Measurements from ENCODE around the gene MED14.

MED14 gene

DNA sequence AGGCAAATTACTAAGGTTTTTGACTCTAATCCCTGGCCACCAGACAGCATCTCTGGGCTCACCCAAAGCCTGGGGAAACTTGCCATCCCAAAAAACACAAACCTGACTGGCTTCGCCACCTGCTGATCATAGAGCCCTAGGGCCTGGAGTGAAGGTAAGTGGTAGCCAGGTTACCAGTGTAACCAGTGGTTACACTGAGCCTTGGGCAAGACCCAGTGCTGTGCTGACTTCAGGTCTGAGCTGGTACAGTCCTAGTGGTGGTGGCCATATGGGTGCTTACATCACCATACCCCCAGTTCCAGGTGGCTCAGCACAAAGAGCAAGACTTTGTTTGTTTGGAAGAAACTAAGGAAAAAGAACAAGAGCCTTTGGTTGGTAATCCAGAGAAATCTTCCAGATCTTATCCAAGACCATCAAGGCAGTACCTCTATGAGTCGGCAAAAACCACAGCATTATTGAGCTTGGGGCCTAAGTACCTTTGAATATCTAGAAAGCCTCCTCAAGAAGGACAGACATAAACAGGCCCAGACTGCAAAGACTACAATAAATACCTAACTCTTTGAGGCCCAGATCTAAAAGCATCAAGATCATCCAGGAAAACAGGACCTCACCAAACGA, 13.7 kb downstream of the MED14 start:
- in situ Hi-C loops (cut with MboI; ENCODE audit: low pct_unique_long_range_greater_than_20kb, low sequenced_read_pairs, unreplicated experiment): no loop called here
- DNase-seq (ENCODE audit: low spot score): no peak
- TF ChIP-seq, protein P1, sequence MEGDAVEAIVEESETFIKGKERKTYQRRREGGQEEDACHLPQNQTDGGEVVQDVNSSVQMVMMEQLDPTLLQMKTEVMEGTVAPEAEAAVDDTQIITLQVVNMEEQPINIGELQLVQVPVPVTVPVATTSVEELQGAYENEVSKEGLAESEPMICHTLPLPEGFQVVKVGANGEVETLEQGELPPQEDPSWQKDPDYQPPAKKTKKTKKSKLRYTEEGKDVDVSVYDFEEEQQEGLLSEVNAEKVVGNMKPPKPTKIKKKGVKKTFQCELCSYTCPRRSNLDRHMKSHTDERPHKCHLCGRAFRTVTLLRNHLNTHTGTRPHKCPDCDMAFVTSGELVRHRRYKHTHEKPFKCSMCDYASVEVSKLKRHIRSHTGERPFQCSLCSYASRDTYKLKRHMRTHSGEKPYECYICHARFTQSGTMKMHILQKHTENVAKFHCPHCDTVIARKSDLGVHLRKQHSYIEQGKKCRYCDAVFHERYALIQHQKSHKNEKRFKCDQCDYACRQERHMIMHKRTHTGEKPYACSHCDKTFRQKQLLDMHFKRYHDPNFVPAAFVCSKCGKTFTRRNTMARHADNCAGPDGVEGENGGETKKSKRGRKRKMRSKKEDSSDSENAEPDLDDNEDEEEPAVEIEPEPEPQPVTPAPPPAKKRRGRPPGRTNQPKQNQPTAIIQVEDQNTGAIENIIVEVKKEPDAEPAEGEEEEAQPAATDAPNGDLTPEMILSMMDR (IDR thresholded peaks at IDR 0.05; ENCODE audit: extremely low read depth, insufficient read depth, missing control alignments): no peak

DNA sequence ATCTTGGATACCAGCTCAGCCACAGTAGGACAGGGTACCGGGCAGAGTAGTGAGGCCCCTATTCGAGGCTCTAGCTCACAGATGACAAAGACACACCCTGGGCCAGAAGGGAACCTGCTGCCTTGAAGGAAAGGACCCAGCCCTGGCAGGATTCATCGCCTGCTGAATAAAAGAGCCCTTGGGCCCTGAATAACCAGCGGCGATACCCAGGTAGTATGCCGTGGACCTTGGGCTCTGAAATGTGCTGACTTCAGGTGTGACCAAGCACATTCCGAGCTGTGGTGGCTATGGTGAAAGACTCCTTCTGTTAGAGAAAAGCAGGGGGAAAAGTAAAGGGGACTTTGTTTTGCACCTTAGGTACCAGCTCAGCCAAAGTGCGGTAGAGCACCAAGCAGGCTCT, 14.6 kb downstream of the MED14 start:
- in situ Hi-C loops (cut with MboI; ENCODE audit: low pct_unique_long_range_greater_than_20kb, low sequenced_read_pairs, unreplicated experiment): no loop called here
- DNase-seq (ENCODE audit: low spot score): no peak
- TF ChIP-seq, protein P1 (IDR thresholded peaks at IDR 0.05; ENCODE audit: extremely low read depth, insufficient read depth, missing control alignments): no peak

DNA sequence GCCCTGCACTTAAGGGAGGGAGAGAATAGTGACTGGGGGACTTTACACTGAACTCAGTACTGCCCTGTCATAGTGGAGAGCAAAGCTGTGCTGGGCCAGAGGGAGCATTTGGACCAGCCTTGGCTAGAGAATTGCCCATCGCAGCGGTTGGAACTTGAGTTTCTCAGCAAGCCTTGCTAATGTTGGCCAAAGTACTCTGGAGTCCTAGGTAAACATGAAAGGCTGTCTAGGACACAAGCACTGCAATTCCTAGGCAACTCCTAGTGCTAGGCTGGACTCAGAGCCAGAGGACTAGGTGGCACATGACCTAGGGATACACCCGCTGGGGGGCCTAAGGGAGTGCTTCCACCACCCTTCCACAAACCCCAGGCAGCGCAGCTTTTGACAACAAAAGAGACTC, 15.0 kb downstream of the MED14 start:
- in situ Hi-C loops (cut with MboI; ENCODE audit: low pct_unique_long_range_greater_than_20kb, low sequenced_read_pairs, unreplicated experiment): no loop called here
- TF ChIP-seq, protein P1 (IDR thresholded peaks at IDR 0.05; ENCODE audit: extremely low read depth, insufficient read depth, missing control alignments): no peak
- no peak for DNase-seq (ENCODE audit: low spot score)

DNA sequence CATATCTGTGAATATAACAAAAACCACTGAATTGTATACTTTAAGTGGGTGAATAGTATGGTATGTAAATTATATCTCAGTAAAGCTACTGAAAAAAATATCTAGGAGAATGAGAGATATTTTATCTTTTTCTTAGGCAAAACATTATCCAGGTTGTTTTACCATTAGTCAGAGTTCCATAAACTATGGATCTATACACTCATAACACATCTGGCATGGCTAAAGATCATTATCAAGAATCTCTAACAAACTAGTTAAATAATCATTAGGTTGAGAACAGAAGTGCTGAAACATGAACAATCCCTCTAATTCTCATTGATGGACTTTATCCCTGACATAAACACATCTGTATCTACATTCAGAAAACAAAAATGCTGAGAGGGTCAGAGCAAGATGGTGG, 15.6 kb downstream of the MED14 start:
- TF ChIP-seq, protein P1 (IDR thresholded peaks at IDR 0.05; ENCODE audit: extremely low read depth, insufficient read depth, missing control alignments): no peak
- in situ Hi-C loops (cut with MboI; ENCODE audit: low pct_unique_long_range_greater_than_20kb, low sequenced_read_pairs, unreplicated experiment): no loop called here
- DNase-seq (ENCODE audit: low spot score): no peak

DNA sequence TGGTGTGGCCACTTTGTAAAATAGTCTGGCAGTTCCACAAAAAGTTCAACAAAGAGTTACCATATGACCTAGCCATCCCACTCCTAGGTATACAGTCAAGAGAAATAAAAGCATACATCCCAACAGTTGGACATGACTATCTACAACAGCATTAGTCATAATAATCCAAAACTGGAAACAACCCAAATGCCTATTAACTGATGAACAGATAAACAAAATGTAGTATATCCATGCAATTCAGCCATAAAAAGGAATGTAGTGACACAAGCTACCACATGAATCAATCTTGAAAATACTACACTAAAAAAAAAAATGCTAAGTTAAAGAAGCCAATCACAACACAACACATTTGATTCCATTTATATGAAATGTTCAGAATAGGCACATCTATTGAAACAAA, 16.1 kb downstream of the MED14 start:
- DNase-seq (ENCODE audit: low spot score): no peak
- TF ChIP-seq, protein P1 (IDR thresholded peaks at IDR 0.05; ENCODE audit: extremely low read depth, insufficient read depth, missing control alignments): no peak
- in situ Hi-C loops (cut with MboI; ENCODE audit: low pct_unique_long_range_greater_than_20kb, low sequenced_read_pairs, unreplicated experiment): no loop called here

DNA sequence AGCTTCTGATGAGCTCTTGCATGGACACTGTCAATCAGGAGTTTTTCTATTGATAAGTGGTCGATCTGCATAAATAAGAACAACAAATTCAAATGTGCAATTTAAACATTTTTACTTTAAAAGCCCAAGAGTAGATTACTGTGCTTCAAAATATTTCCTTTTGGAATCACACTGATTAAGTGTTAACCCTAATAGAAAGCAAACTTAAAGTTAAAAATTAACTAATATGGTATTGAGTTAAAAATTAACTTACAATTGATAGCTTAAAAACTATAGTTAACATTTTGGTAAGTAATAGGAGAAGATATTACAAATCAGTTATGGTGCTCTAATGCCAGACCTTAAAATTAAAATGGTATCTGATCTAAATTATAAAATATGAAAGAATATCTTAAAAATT, 25.9 kb downstream of the MED14 start:
- in situ Hi-C loops (cut with MboI; ENCODE audit: low pct_unique_long_range_greater_than_20kb, low sequenced_read_pairs, unreplicated experiment): no loop called here
- TF ChIP-seq, protein P1 (IDR thresholded peaks at IDR 0.05; ENCODE audit: extremely low read depth, insufficient read depth, missing control alignments): no peak
- no peak for DNase-seq (ENCODE audit: low spot score)
